ENCODE data around the gene GFRA1. TPM values are rescaled to one million over a fixed set of nuclear protein-coding genes. Genes with fewer than 3 reads are reported as not detected.

GFRA1 gene
- polyA plus RNA-seq, 1 donor (not counting 4 experiments of a cell fraction or from before 2014, with no cell fraction given) = not detected

DNA sequence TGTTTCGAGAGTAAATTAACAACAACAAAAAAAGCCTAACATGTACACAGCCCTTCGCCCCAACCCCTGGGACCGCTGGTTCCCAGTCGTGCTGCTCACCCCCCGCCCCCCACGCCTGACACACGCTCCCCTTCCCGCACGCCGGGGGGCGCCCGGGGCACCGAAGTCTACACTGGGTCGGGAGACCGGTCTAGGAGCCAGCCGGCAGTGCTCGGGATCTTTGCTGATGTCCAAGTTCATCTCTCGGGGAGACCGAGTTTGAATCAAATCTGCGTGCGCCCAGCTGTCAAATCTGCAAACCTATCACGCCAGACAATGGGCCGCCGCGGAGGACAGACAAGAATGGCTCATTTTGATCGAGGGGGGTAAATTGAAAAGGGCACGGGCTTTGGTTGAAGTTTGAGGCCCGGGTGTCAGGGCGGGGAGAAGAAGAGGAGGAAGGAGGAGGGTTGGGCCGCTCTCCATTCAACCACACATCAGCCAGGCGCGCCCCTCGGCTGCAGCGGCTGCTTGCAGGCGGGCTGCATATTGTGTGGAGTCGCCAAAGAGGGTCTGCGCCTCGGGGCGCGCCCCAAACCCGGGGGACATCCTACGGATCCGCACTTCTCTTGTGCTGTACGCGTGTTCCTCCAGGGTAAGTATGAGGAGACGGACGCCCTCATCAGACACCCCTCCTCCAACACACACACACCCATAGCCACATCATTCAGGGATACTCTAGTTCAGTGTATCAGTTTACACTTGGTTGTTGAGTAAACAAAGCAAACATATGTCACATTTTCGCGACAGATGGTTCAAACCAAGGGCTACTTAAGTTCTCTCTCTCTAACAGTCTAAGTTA lies 1.3 kb upstream of the GFRA1 start:
- no peak overlapping the region for H3K9ac ChIP-seq (ENCODE audit: control insufficient read depth, extremely low read depth, insufficient read depth, low read length)
- H3K4me3 ChIP-seq (ENCODE audit: control insufficient read depth in 2 of 3, extremely low read depth in 1 of 3, insufficient read depth in 2 of 3, low read depth in 1 of 3, low read length in 3 of 3) = peak overlapping the region in 2 of 3 experiments; percentile 60 to 61
- no peaks in the 10 kb centered on the region for H3K9me1 ChIP-seq (ENCODE audit: control insufficient read depth, extremely low read depth, insufficient read depth, low read length)
- H3K27me3 ChIP-seq (ENCODE audit: control insufficient read depth, extremely low read depth, insufficient read depth, low read length) = peaks cover 69% of the 10 kb centered on the region
- H4K20me1 ChIP-seq (ENCODE audit: control insufficient read depth, extremely low read depth, insufficient read depth, low read length) = no peaks in the 10 kb centered on the region
- no peak for TF ChIP-seq EZH2 (IDR thresholded peaks at IDR 0.05; ENCODE audit: low read length)
- DNase-seq (ENCODE audit: low read depth, low spot score) = no peak
- H3K9me3 ChIP-seq (ENCODE audit: control insufficient read depth, low read depth, low read length) = no peaks in the 10 kb centered on the region
- FAIRE-seq = no peak
- peak overlapping the region; percentile 86 for H3K4me2 ChIP-seq (ENCODE audit: control insufficient read depth, extremely low read depth, insufficient read depth, low read depth, low read length)
- H3K79me2 ChIP-seq (ENCODE audit: control insufficient read depth, insufficient read depth, low read length) = no peaks in the 10 kb centered on the region
- H3K36me3 ChIP-seq (ENCODE audit: control insufficient read depth in 2 of 2, extremely low read depth in 1 of 2, insufficient read depth in 2 of 2, low read length in 2 of 2) = no peaks in the 10 kb centered on the region
- dilution Hi-C loops (cut with MboI; ENCODE audit: extremely low pct_ligation_motif_present, low sequenced_read_pairs) = no loop called here
- no peak overlapping the region for H2AFZ ChIP-seq (ENCODE audit: control insufficient read depth, low read length)
- H3K27ac ChIP-seq (ENCODE audit: control insufficient read depth, insufficient read depth, low read length) = no peak overlapping the region
- peaks cover 23% of the 10 kb centered on the region for H3K4me1 ChIP-seq (ENCODE audit: control insufficient read depth, extremely low read depth, insufficient read depth, low read length)

DNA sequence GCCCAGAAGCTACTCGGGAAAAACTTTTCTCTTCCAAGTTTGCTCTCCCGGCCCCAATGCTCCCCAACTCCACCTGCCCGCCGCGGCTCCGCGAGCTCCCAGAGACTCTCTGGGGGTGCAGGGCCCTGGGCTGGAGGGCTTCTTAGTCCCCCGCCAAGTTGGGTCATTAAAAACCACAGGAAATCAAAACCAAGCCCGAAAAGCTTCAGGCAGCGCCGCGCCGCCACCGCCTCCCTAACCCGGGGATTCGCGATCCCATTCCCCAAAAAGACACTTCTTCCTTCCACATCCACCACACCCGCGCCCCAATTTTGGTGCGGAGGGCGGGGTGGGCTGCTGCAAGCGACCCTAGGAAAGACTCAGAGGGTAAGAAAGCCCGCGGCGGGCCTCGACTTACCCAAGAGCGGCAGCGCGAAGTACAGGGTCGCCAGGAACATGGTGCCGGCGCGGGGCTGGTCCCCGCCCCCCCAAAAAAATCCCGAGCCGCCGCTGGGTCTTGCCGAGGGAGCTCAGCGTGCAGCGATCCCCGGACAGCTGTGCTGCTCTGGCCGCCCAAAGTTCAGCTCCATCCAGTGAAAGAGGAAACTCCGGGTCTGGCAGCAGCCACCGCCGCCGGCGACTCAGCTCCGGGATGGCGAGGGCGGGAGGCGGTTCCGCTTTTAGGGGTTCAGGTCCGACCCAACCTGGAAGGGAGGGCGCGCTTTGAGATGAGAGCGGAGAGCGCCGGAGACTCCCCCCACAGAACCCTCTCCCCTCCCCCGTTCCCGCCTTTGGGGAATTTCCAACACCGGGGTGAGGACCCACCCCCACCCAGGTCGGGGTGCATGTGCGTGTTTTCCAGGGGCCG lies 1.2 kb downstream of the GFRA1 start:
- no peak for DNase-seq (ENCODE audit: low read depth, low spot score)

More for the DNA sequence above, 1.2 kb downstream of the GFRA1 start:
- peak; percentile 87 for TF ChIP-seq EZH2 (IDR thresholded peaks at IDR 0.05; ENCODE audit: low read length)
- TF ChIP-seq, protein P1, sequence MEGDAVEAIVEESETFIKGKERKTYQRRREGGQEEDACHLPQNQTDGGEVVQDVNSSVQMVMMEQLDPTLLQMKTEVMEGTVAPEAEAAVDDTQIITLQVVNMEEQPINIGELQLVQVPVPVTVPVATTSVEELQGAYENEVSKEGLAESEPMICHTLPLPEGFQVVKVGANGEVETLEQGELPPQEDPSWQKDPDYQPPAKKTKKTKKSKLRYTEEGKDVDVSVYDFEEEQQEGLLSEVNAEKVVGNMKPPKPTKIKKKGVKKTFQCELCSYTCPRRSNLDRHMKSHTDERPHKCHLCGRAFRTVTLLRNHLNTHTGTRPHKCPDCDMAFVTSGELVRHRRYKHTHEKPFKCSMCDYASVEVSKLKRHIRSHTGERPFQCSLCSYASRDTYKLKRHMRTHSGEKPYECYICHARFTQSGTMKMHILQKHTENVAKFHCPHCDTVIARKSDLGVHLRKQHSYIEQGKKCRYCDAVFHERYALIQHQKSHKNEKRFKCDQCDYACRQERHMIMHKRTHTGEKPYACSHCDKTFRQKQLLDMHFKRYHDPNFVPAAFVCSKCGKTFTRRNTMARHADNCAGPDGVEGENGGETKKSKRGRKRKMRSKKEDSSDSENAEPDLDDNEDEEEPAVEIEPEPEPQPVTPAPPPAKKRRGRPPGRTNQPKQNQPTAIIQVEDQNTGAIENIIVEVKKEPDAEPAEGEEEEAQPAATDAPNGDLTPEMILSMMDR (optimal IDR thresholded peaks at IDR 0.05 in 1 of 3, IDR thresholded peaks at IDR 0.05 in 1 of 3, conservative IDR thresholded peaks at IDR 0.05 in 1 of 3; ENCODE audit: extremely low read depth in 1 of 3, insufficient read depth in 2 of 3, low read length in 3 of 3) = no peak
- dilution Hi-C loops (cut with MboI; ENCODE audit: extremely low pct_ligation_motif_present, low sequenced_read_pairs) = no loop called here
- no peaks in the 10 kb centered on the region for H3K9me1 ChIP-seq (ENCODE audit: control insufficient read depth, extremely low read depth, insufficient read depth, low read length)
- no peak for FAIRE-seq
- H4K20me1 ChIP-seq (ENCODE audit: control insufficient read depth, extremely low read depth, insufficient read depth, low read length) = no peaks in the 10 kb centered on the region
- peaks cover 23% of the 10 kb centered on the region for H3K4me1 ChIP-seq (ENCODE audit: control insufficient read depth, extremely low read depth, insufficient read depth, low read length)
- peak overlapping the region; percentile 86 for H3K4me2 ChIP-seq (ENCODE audit: control insufficient read depth, extremely low read depth, insufficient read depth, low read depth, low read length)
- H3K27ac ChIP-seq (ENCODE audit: control insufficient read depth, insufficient read depth, low read length) = no peak overlapping the region
- no peaks in the 10 kb centered on the region for H3K9me3 ChIP-seq (ENCODE audit: control insufficient read depth, low read depth, low read length)
- no peak overlapping the region for H3K9ac ChIP-seq (ENCODE audit: control insufficient read depth, extremely low read depth, insufficient read depth, low read length)
- H2AFZ ChIP-seq (ENCODE audit: control insufficient read depth, low read length) = no peak overlapping the region
- H3K36me3 ChIP-seq (ENCODE audit: control insufficient read depth in 2 of 2, extremely low read depth in 1 of 2, insufficient read depth in 2 of 2, low read length in 2 of 2) = no peaks in the 10 kb centered on the region
- H3K4me3 ChIP-seq (ENCODE audit: control insufficient read depth in 2 of 3, extremely low read depth in 1 of 3, insufficient read depth in 2 of 3, low read depth in 1 of 3, low read length in 3 of 3) = peak overlapping the region; percentile 17 to 61 (median 60)
- H3K27me3 ChIP-seq (ENCODE audit: control insufficient read depth, extremely low read depth, insufficient read depth, low read length) = peaks cover 64% of the 10 kb centered on the region
- H3K79me2 ChIP-seq (ENCODE audit: control insufficient read depth, insufficient read depth, low read length) = no peaks in the 10 kb centered on the region
